ENCODE results near the gene HYAL1.

HYAL1 gene

GRCh38 chr3:50269460-50269859 lies 33.9 kb downstream of the HYAL1 start:
- DNase-seq (ENCODE audit: low read depth): no peak
- TF ChIP-seq, protein P1, sequence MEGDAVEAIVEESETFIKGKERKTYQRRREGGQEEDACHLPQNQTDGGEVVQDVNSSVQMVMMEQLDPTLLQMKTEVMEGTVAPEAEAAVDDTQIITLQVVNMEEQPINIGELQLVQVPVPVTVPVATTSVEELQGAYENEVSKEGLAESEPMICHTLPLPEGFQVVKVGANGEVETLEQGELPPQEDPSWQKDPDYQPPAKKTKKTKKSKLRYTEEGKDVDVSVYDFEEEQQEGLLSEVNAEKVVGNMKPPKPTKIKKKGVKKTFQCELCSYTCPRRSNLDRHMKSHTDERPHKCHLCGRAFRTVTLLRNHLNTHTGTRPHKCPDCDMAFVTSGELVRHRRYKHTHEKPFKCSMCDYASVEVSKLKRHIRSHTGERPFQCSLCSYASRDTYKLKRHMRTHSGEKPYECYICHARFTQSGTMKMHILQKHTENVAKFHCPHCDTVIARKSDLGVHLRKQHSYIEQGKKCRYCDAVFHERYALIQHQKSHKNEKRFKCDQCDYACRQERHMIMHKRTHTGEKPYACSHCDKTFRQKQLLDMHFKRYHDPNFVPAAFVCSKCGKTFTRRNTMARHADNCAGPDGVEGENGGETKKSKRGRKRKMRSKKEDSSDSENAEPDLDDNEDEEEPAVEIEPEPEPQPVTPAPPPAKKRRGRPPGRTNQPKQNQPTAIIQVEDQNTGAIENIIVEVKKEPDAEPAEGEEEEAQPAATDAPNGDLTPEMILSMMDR (conservative IDR thresholded peaks at IDR 0.05; ENCODE audit: low read depth, low read length): no peak
- H3K4me3 ChIP-seq (ENCODE audit: low read length): peak overlapping the region; percentile 51

GRCh38 chr3:50268703-50269451 lies 34.5 kb downstream of the HYAL1 start, which contains the start of gene SEMA3B:
TSS of gene SEMA3B (plus strand) at chr3:50269147. CDS start at chr3:50269241, 94 bp downstream.
- DNase-seq (ENCODE audit: low read depth): peak; percentile 81
- TF ChIP-seq, protein P1 (conservative IDR thresholded peaks at IDR 0.05; ENCODE audit: low read depth, low read length): no peak
- peak within 1 kb of the TSS; percentile 51 for H3K4me3 ChIP-seq (ENCODE audit: low read length)

- TF ChIP-seq, protein P1 (conservative IDR thresholded peaks at IDR 0.05; ENCODE audit: low read depth, low read length): no peak
- no peak for DNase-seq (ENCODE audit: low read depth)
- H3K4me3 ChIP-seq (ENCODE audit: low read length): peak overlapping the region; percentile 51
These were observed 35.1 kb downstream of the HYAL1 start for GRCh38 chr3:50268276-50268675.

DNA sequence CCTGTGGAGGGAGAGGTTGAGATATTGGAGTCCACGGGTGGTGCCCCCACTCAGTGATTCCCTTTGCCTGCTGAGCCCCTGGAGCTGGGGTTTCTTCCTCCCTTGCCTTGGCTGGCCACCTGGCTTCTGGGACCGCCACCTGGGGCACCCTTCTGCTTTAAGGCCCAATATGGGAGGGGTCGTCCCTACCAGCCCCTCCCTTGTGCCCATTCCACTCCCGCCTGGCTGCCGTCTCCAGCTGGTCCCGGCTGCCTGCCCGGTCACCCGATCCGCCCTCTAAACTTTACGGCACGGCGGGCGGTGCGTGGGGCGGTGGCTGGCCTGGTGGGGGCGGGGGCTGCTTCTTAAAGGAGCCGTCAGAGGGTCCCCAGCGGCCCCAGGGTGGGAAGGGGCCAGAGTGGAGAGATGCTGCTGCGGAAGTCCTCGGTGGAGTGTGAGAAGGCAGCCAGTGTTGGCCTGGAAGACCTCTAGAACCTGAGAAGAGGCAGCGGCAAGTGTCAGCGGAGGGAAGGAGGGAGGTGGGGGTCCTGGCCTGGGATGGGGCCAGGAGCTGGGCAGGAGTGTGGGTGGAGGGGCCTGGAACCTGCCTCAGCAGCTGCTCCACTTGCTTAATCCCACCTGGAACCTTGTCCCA lies 36.0 kb downstream of the HYAL1 start:
- no peak for DNase-seq (ENCODE audit: low read depth)
- peak overlapping the region; percentile 51 for H3K4me3 ChIP-seq (ENCODE audit: low read length)
- TF ChIP-seq, protein P1 (conservative IDR thresholded peaks at IDR 0.05; ENCODE audit: low read depth, low read length): peak; percentile 13

GRCh38 chr3:50266836-50267235 lies 36.5 kb downstream of the HYAL1 start:
- TF ChIP-seq, protein P1 (conservative IDR thresholded peaks at IDR 0.05; ENCODE audit: low read depth, low read length): no peak
- peak overlapping the region; percentile 51 for H3K4me3 ChIP-seq (ENCODE audit: low read length)
- no peak for DNase-seq (ENCODE audit: low read depth)

DNA sequence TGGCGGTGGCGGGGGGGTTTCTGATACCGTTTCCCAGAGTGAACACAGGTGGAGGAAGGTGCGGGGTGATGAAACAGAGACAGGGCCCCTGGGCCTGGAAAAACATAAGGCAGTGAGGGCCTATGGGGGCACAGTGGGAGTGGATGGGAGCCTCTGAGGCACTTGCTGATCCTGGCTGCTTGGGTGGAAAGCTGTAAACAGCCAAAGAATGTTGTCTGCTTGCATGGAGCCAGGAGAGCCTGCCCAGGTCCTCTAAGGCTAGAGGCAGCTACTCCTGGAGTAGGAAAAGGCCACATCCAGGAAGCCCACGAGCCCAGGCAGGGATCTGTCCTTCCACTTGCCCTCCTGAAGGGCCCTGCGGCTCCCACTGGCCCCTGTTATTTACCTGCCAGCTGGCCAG lies 37.4 kb downstream of the HYAL1 start:
- TF ChIP-seq, protein P1 (conservative IDR thresholded peaks at IDR 0.05; ENCODE audit: low read depth, low read length): no peak
- H3K4me3 ChIP-seq (ENCODE audit: low read length): no peak overlapping the region
- DNase-seq (ENCODE audit: low read depth): no peak

DNA sequence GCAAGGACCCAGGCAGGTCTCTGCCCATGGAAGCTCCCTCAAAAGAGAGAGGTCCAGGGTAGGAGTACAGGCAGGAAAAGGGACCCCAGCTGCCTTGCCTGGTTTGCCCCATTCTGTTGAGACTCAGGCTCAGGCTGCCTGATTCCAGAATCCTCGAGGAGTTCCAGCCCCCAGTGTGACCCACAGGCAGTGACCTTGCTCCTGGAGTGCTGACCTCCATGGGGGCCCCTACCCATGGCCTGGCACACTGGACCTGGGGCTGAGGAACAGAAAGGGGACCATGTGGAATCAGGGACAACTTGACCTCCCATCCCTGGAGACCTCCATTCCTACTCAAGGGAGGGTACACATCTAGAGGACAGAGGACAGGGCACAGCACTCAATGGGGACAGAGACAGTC lies 37.8 kb downstream of the HYAL1 start:
- H3K4me3 ChIP-seq (ENCODE audit: low read length): no peak overlapping the region
- no peak for DNase-seq (ENCODE audit: low read depth)
- TF ChIP-seq, protein P1 (conservative IDR thresholded peaks at IDR 0.05; ENCODE audit: low read depth, low read length): no peak
